ENCODE measurements around the gene NTN4. TPM values are rescaled to one million over a fixed set of nuclear protein-coding genes. Genes with fewer than 3 reads are reported as not detected.

The NTN4 gene
- polyA plus RNA-seq, 1 donor (not counting 4 experiments of a cell fraction or from before 2014, with no cell fraction given), result 8.3 TPM

GRCh38 chr12:95787274-95787818, 3.2 kb downstream of the NTN4 start:
- H3K27me3 ChIP-seq (ENCODE audit: control insufficient read depth, extremely low read depth, insufficient read depth, low read length), result no peaks in the 10 kb centered on the region
- no peak overlapping the region for H3K4me2 ChIP-seq (ENCODE audit: control insufficient read depth, extremely low read depth, insufficient read depth, low read depth, low read length)

GRCh38 chr12:95784915-95785314, 5.6 kb downstream of the NTN4 start:
- Histone ChIP-seq H3K4me1 (ENCODE audit: control insufficient read depth, extremely low read depth, insufficient read depth, low read length) (peaks cover 17% of the 10 kb centered on the region), H3K9ac (ENCODE audit: control insufficient read depth, extremely low read depth, insufficient read depth, low read length) (no peak overlapping the region), H3K79me2 (ENCODE audit: control insufficient read depth, insufficient read depth, low read length) (no peaks in the 10 kb centered on the region), H3K27me3 (ENCODE audit: control insufficient read depth, extremely low read depth, insufficient read depth, low read length) (no peaks in the 10 kb centered on the region), H3K36me3 (ENCODE audit: control insufficient read depth in 2 of 2, extremely low read depth in 1 of 2, insufficient read depth in 2 of 2, low read length in 2 of 2) (no peaks in the 10 kb centered on the region), H3K9me1 (ENCODE audit: control insufficient read depth, extremely low read depth, insufficient read depth, low read length) (no peaks in the 10 kb centered on the region), H2AFZ (ENCODE audit: control insufficient read depth, low read length) (no peak overlapping the region), H3K9me3 (ENCODE audit: control insufficient read depth, low read depth, low read length) (no peaks in the 10 kb centered on the region), H3K4me2 (ENCODE audit: control insufficient read depth, extremely low read depth, insufficient read depth, low read depth, low read length) (no peak overlapping the region), H3K4me3 (ENCODE audit: control insufficient read depth in 2 of 3, extremely low read depth in 1 of 3, insufficient read depth in 2 of 3, low read depth in 1 of 3, low read length in 3 of 3) (no peak overlapping the region), H3K27ac (ENCODE audit: control insufficient read depth, insufficient read depth, low read length) (no peak overlapping the region), H4K20me1 (ENCODE audit: control insufficient read depth, extremely low read depth, insufficient read depth, low read length) (no peaks in the 10 kb centered on the region)
- DNase-seq (ENCODE audit: low read depth, low spot score) (no peak), FAIRE-seq (no peak)
- no peak for TF ChIP-seq CTCF (optimal IDR thresholded peaks at IDR 0.05 in 1 of 3, IDR thresholded peaks at IDR 0.05 in 1 of 3, conservative IDR thresholded peaks at IDR 0.05 in 1 of 3; ENCODE audit: extremely low read depth in 1 of 3, insufficient read depth in 2 of 3, low read length in 3 of 3)
- TF ChIP-seq EZH2 (IDR thresholded peaks at IDR 0.05; ENCODE audit: low read length), result no peak
- dilution Hi-C loops (cut with MboI; ENCODE audit: extremely low pct_ligation_motif_present, low sequenced_read_pairs), result no loop called here

More at GRCh38 chr12:95787274-95787818, 3.2 kb downstream of the NTN4 start:
- H2AFZ ChIP-seq (ENCODE audit: control insufficient read depth, low read length), result no peak overlapping the region
- TF ChIP-seq CTCF (optimal IDR thresholded peaks at IDR 0.05 in 1 of 3, IDR thresholded peaks at IDR 0.05 in 1 of 3, conservative IDR thresholded peaks at IDR 0.05 in 1 of 3; ENCODE audit: extremely low read depth in 1 of 3, insufficient read depth in 2 of 3, low read length in 3 of 3), result no peak
- TF ChIP-seq EZH2 (IDR thresholded peaks at IDR 0.05; ENCODE audit: low read length), result no peak
- peaks cover 23% of the 10 kb centered on the region for H3K4me1 ChIP-seq (ENCODE audit: control insufficient read depth, extremely low read depth, insufficient read depth, low read length)
- H3K79me2 ChIP-seq (ENCODE audit: control insufficient read depth, insufficient read depth, low read length), result no peaks in the 10 kb centered on the region
- DNase-seq (ENCODE audit: low read depth, low spot score) (no peak), FAIRE-seq (no peak)
- no peaks in the 10 kb centered on the region for H3K9me3 ChIP-seq (ENCODE audit: control insufficient read depth, low read depth, low read length)
- dilution Hi-C loops (cut with MboI; ENCODE audit: extremely low pct_ligation_motif_present, low sequenced_read_pairs), result no loop called here
- no peak overlapping the region for H3K27ac ChIP-seq (ENCODE audit: control insufficient read depth, insufficient read depth, low read length)
- no peak overlapping the region for H3K4me3 ChIP-seq (ENCODE audit: control insufficient read depth in 2 of 3, extremely low read depth in 1 of 3, insufficient read depth in 2 of 3, low read depth in 1 of 3, low read length in 3 of 3)
- no peaks in the 10 kb centered on the region for H4K20me1 ChIP-seq (ENCODE audit: control insufficient read depth, extremely low read depth, insufficient read depth, low read length)
- H3K9ac ChIP-seq (ENCODE audit: control insufficient read depth, extremely low read depth, insufficient read depth, low read length), result no peak overlapping the region
- H3K36me3 ChIP-seq (ENCODE audit: control insufficient read depth in 2 of 2, extremely low read depth in 1 of 2, insufficient read depth in 2 of 2, low read length in 2 of 2), result no peaks in the 10 kb centered on the region
- no peaks in the 10 kb centered on the region for H3K9me1 ChIP-seq (ENCODE audit: control insufficient read depth, extremely low read depth, insufficient read depth, low read length)
